Measurements from ENCODE around the gene DISC1. TPM values are rescaled to one million over a fixed set of nuclear protein-coding genes. Genes with fewer than 3 reads are reported as not detected.

The DISC1 gene
- total and polyA plus RNA-seq, 2 donors (not counting 1 experiment from before 2014, with no cell fraction given), result 2.7 to 4.3 TPM

GRCh38 chr1:231701306-231701705 lies 74.7 kb downstream of the DISC1 start:
- peaks cover 4 to 8% of the 10 kb centered on the region in 2 donors for H3K4me1 ChIP-seq (ENCODE audit: control insufficient read depth in 2 of 2, insufficient read depth in 2 of 2, low read length in 2 of 2)
- Mint-ChIP-seq H3K9me3 (ENCODE audit: insufficient read depth) (no peaks in the 10 kb centered on the region), H3K27me3 (peaks cover 26% of the 10 kb centered on the region), H3K4me3 (no peak overlapping the region), H3K4me1 (peaks cover 9% of the 10 kb centered on the region), H3K27ac (no peak overlapping the region)
- no peak overlapping the region for H3K27ac ChIP-seq (ENCODE audit: low read length in 2 of 2)
- no peaks in the 10 kb centered on the region for H3K9me3 ChIP-seq (ENCODE audit: control extremely low read depth in 1 of 3, control insufficient read depth in 2 of 3, insufficient read depth in 1 of 3, low read length in 2 of 3)
- H3K27me3 ChIP-seq (replicated peaks in 1 of 4; ENCODE audit: control extremely low read depth in 1 of 4, control insufficient read depth in 3 of 4, insufficient read depth in 4 of 4, low read length in 3 of 4), result peaks cover 0 to 18% (median 0%) of the 10 kb centered on the region in 4 experiments
- no peaks in the 10 kb centered on the region for H3K36me3 ChIP-seq (replicated peaks in 1 of 2; ENCODE audit: control extremely low read depth in 1 of 2, control insufficient read depth in 1 of 2, extremely low read depth in 1 of 2, insufficient read depth in 2 of 2, low read length in 1 of 2)
- no peak overlapping the region for H3K4me2 ChIP-seq (replicated peaks; ENCODE audit: low read depth, low read length, poor library complexity, severe bottlenecking)
- H2AFZ ChIP-seq (ENCODE audit: insufficient read depth, low read depth, low read length, poor library complexity, severe bottlenecking), result no peak overlapping the region
- H4K20me1 ChIP-seq (ENCODE audit: control insufficient read depth, insufficient read depth, low read length, poor library complexity, severe bottlenecking), result no peaks in the 10 kb centered on the region
- intact Hi-C loops (cut with micrococcal nuclease), result no loop called here
- CTCF ChIA-PET, result no interaction called here
- H3K9ac ChIP-seq (ENCODE audit: low read length), result no peak overlapping the region
- TF ChIP-seq, protein P1, sequence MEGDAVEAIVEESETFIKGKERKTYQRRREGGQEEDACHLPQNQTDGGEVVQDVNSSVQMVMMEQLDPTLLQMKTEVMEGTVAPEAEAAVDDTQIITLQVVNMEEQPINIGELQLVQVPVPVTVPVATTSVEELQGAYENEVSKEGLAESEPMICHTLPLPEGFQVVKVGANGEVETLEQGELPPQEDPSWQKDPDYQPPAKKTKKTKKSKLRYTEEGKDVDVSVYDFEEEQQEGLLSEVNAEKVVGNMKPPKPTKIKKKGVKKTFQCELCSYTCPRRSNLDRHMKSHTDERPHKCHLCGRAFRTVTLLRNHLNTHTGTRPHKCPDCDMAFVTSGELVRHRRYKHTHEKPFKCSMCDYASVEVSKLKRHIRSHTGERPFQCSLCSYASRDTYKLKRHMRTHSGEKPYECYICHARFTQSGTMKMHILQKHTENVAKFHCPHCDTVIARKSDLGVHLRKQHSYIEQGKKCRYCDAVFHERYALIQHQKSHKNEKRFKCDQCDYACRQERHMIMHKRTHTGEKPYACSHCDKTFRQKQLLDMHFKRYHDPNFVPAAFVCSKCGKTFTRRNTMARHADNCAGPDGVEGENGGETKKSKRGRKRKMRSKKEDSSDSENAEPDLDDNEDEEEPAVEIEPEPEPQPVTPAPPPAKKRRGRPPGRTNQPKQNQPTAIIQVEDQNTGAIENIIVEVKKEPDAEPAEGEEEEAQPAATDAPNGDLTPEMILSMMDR (IDR thresholded peaks at IDR 0.05), result no peak
- no peak for TF ChIP-seq EZH2 (IDR thresholded peaks at IDR 0.05; ENCODE audit: borderline replicate concordance, insufficient read depth, low read depth, low read length, poor library complexity, severe bottlenecking)
- POLR2A ChIA-PET, result no interaction called here
- no peak overlapping the region for H3K4me3 ChIP-seq (ENCODE audit: control extremely low read depth in 1 of 5, extremely low read depth in 1 of 5, insufficient read depth in 1 of 5, low read depth in 2 of 5, low read length in 4 of 5)
- no peak for DNase-seq
- ATAC-seq (ENCODE audit: low read depth), result no peak
- no peaks in the 10 kb centered on the region for H3K79me2 ChIP-seq (ENCODE audit: control insufficient read depth, insufficient read depth, low read length)

DNA sequence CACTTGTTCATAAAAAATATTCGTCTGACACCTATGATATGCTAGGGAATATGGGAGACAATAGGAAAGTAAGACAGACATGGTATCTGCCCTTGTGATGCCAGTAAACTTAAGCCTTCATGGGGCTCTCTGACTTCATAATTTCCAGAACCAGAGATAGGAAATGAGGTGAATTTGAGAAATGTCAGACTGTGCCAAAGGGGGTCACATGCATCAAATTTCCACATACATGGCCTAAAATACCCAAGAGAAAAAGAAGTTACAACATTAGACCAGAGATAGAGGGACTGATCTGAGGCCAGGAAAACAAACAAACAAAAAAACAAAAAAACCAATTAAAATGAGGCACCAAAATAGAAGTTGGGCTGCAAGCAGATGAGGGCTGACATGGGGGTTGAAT lies 75.7 kb downstream of the DISC1 start:
- Histone ChIP-seq H2AFZ (ENCODE audit: insufficient read depth, low read depth, low read length, poor library complexity, severe bottlenecking) (no peak overlapping the region), H3K4me2 (replicated peaks; ENCODE audit: low read depth, low read length, poor library complexity, severe bottlenecking) (no peak overlapping the region), H3K9ac (ENCODE audit: low read length) (no peak overlapping the region), H3K79me2 (ENCODE audit: control insufficient read depth, insufficient read depth, low read length) (no peaks in the 10 kb centered on the region), H4K20me1 (ENCODE audit: control insufficient read depth, insufficient read depth, low read length, poor library complexity, severe bottlenecking) (no peaks in the 10 kb centered on the region), H3K9me3 (ENCODE audit: control extremely low read depth in 1 of 3, control insufficient read depth in 2 of 3, insufficient read depth in 1 of 3, low read length in 2 of 3) (no peaks in the 10 kb centered on the region), H3K27ac (ENCODE audit: low read length in 2 of 2) (no peak overlapping the region), H3K27me3 (replicated peaks in 1 of 4; ENCODE audit: control extremely low read depth in 1 of 4, control insufficient read depth in 3 of 4, insufficient read depth in 4 of 4, low read length in 3 of 4) (peaks cover 0 to 12% (median 0%) of the 10 kb centered on the region in 4 experiments), H3K4me3 (ENCODE audit: control extremely low read depth in 1 of 5, extremely low read depth in 1 of 5, insufficient read depth in 1 of 5, low read depth in 2 of 5, low read length in 4 of 5) (no peak overlapping the region), H3K36me3 (replicated peaks in 1 of 2; ENCODE audit: control extremely low read depth in 1 of 2, control insufficient read depth in 1 of 2, extremely low read depth in 1 of 2, insufficient read depth in 2 of 2, low read length in 1 of 2) (no peaks in the 10 kb centered on the region), H3K4me1 (ENCODE audit: control insufficient read depth in 2 of 2, insufficient read depth in 2 of 2, low read length in 2 of 2) (peaks cover 4 to 8% of the 10 kb centered on the region in 2 donors)
- no peaks in the 10 kb centered on the region for H3K9me3 Mint-ChIP-seq (ENCODE audit: insufficient read depth)
- TF ChIP-seq, protein P1 (IDR thresholded peaks at IDR 0.05), result no peak
- TF ChIP-seq EZH2 (IDR thresholded peaks at IDR 0.05; ENCODE audit: borderline replicate concordance, insufficient read depth, low read depth, low read length, poor library complexity, severe bottlenecking), result no peak
- H3K4me3 Mint-ChIP-seq, result no peak overlapping the region
- CTCF ChIA-PET, result no interaction called here
- POLR2A ChIA-PET, result no interaction called here
- H3K27me3 Mint-ChIP-seq, result peaks cover 18% of the 10 kb centered on the region
- ATAC-seq (ENCODE audit: low read depth), result no peak
- 80% methylated on average over 1 of the region's 1 CpG for WGBS (ENCODE audit: insufficient coverage)
- H3K4me1 Mint-ChIP-seq, result peaks cover 9% of the 10 kb centered on the region
- intact Hi-C loops (cut with micrococcal nuclease), result no loop called here
- H3K27ac Mint-ChIP-seq, result no peak overlapping the region
- DNase-seq, result no peak
